Measurements from ENCODE around the gene CRELD2.

DNA sequence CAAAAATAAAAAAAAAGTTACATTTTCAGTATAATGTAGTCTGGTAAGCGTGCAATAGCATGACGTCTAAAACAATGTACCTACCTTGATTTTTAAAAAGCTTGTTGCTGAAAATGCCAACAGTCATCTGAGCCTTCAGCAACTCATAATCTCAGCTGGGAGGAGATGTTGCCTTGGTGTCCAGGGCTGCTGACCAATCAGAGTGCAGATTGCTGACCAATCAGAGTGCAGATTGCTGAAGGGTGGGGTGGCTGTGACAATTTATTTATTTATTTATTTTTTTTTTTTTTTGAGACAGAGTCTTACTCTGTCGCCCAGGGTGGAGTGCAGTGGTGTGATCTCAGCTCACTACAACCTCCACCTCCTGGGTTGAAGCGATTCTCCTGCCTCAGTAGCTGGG is 47.0 kb upstream of the CRELD2 start:
- TF ChIP-seq POLR2AphosphoS5 (IDR thresholded peaks at IDR 0.05) (no peak), POLR2A (IDR thresholded peaks at IDR 0.05; ENCODE audit: low read depth) (no peak), EP300 (IDR thresholded peaks at IDR 0.05) (no peak)
- TF ChIP-seq, protein P1, sequence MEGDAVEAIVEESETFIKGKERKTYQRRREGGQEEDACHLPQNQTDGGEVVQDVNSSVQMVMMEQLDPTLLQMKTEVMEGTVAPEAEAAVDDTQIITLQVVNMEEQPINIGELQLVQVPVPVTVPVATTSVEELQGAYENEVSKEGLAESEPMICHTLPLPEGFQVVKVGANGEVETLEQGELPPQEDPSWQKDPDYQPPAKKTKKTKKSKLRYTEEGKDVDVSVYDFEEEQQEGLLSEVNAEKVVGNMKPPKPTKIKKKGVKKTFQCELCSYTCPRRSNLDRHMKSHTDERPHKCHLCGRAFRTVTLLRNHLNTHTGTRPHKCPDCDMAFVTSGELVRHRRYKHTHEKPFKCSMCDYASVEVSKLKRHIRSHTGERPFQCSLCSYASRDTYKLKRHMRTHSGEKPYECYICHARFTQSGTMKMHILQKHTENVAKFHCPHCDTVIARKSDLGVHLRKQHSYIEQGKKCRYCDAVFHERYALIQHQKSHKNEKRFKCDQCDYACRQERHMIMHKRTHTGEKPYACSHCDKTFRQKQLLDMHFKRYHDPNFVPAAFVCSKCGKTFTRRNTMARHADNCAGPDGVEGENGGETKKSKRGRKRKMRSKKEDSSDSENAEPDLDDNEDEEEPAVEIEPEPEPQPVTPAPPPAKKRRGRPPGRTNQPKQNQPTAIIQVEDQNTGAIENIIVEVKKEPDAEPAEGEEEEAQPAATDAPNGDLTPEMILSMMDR (IDR thresholded peaks at IDR 0.05): no peak
